ENCODE measurements around the gene HTR4.

Gene HTR4

GRCh38 chr5:148561801-148562311 is 92.5 kb downstream of the HTR4 start:
- DNase-seq (ENCODE audit: insufficient read length, low spot score) (no peak), FAIRE-seq (no peak)
- TF ChIP-seq, protein P1, sequence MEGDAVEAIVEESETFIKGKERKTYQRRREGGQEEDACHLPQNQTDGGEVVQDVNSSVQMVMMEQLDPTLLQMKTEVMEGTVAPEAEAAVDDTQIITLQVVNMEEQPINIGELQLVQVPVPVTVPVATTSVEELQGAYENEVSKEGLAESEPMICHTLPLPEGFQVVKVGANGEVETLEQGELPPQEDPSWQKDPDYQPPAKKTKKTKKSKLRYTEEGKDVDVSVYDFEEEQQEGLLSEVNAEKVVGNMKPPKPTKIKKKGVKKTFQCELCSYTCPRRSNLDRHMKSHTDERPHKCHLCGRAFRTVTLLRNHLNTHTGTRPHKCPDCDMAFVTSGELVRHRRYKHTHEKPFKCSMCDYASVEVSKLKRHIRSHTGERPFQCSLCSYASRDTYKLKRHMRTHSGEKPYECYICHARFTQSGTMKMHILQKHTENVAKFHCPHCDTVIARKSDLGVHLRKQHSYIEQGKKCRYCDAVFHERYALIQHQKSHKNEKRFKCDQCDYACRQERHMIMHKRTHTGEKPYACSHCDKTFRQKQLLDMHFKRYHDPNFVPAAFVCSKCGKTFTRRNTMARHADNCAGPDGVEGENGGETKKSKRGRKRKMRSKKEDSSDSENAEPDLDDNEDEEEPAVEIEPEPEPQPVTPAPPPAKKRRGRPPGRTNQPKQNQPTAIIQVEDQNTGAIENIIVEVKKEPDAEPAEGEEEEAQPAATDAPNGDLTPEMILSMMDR (IDR thresholded peaks at IDR 0.05; ENCODE audit: insufficient read depth, missing control alignments), result no peak

- no peak for FAIRE-seq
- TF ChIP-seq, protein P1 (IDR thresholded peaks at IDR 0.05; ENCODE audit: insufficient read depth, missing control alignments), result no peak
- no peak for DNase-seq (ENCODE audit: insufficient read length, low spot score)
Observed at GRCh38 chr5:148559461-148559860, 94.9 kb downstream of the HTR4 start.

GRCh38 chr5:148558892-148559291 is 95.4 kb downstream of the HTR4 start:
- no peak for FAIRE-seq
- TF ChIP-seq, protein P1 (IDR thresholded peaks at IDR 0.05; ENCODE audit: insufficient read depth, missing control alignments), result no peak
- DNase-seq (ENCODE audit: insufficient read length, low spot score), result no peak

- TF ChIP-seq, protein P1 (IDR thresholded peaks at IDR 0.05; ENCODE audit: insufficient read depth, missing control alignments), result no peak
- no peak for DNase-seq (ENCODE audit: insufficient read length, low spot score)
- FAIRE-seq, result no peak
Observed at GRCh38 chr5:148556835-148557234, 97.5 kb downstream of the HTR4 start.

DNA sequence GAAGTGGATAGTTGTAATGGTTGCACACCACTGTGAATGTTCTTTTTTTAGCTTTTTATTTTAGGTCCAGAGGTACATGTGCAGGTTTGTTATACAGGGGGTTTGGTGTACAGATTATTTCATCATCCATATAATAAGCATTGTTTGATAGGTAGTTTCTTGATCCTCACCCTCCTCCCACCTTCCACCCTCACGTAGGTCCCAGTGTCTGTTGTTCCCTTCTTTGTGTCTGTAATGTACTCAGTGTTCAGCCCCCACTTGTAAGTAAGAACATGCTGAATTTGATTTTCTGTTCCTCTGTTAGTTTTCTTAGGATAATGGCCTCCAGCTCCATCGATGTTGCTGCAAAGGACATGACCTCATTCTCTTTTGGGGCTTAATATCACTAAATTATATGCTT is 99.7 kb downstream of the HTR4 start:
- FAIRE-seq (no peak), DNase-seq (ENCODE audit: insufficient read length, low spot score) (no peak)
- TF ChIP-seq, protein P1 (IDR thresholded peaks at IDR 0.05; ENCODE audit: insufficient read depth, missing control alignments), result no peak

- FAIRE-seq (no peak), DNase-seq (ENCODE audit: insufficient read length, low spot score) (no peak)
- TF ChIP-seq, protein P1 (IDR thresholded peaks at IDR 0.05; ENCODE audit: insufficient read depth, missing control alignments), result no peak
Observed at GRCh38 chr5:148543727-148544126, 110.6 kb downstream of the HTR4 start.

GRCh38 chr5:148542812-148543211 is 111.5 kb downstream of the HTR4 start:
- DNase-seq (ENCODE audit: insufficient read length, low spot score) (no peak), FAIRE-seq (no peak)
- TF ChIP-seq, protein P1 (IDR thresholded peaks at IDR 0.05; ENCODE audit: insufficient read depth, missing control alignments), result no peak
